ACC112 (cell line): ENCODE data around the gene PAX9.

Experiments used
- H2AFZ ChIP-seq: fragments of 200-600 bp; sonication (generic); one replicate; pipeline ENCODE4 v1.6.0; 2017; ENCODE audit warnings: antibody characterized with exemption, low read length; ENCODE audit not compliant: unreplicated experiment
- H3K27ac ChIP-seq: fragments of 200-600 bp; sonication (generic); 2 replicates; pipeline ENCODE4 v1.5.1; 2014; ENCODE audit warnings: low read depth, mild to moderate bottlenecking, antibody characterized with exemption, low read length, moderate library complexity
- H3K27me3 ChIP-seq: fragments of 200-600 bp; sonication (generic); 2 replicates; pipeline ENCODE4 v1.6.1; 2014; ENCODE audit warnings: mild to moderate bottlenecking, antibody characterized with exemption, low read length, moderate library complexity, mixed read lengths; ENCODE audit not compliant: insufficient read depth
- H3K36me3 ChIP-seq: fragments of 200-600 bp; sonication (generic); 2 replicates; pipeline ENCODE4 v1.6.1; 2016; ENCODE audit warnings: mild to moderate bottlenecking, antibody characterized with exemption, low read length, moderate library complexity, mixed read lengths; ENCODE audit not compliant: insufficient read depth
- H3K4me1 ChIP-seq: fragments of 200-600 bp; sonication (generic); one replicate; pipeline ENCODE4 v1.6.1; 2016; ENCODE audit warnings: low read length, mixed read lengths; ENCODE audit not compliant: insufficient read depth, unreplicated experiment, control insufficient read depth
- H3K4me3 ChIP-seq: fragments of 200-600 bp; sonication (generic); 2 replicates; pipeline ENCODE4 v1.5.1; 2014; ENCODE audit warnings: mild to moderate bottlenecking, low read depth, low read length
- H3K79me2 ChIP-seq: fragments of 200-600 bp; sonication (generic); one replicate; pipeline ENCODE4 v1.6.0; 2016; ENCODE audit warnings: low read length; ENCODE audit not compliant: control insufficient read depth, unreplicated experiment, insufficient read depth

PAX9 gene

GRCh38 chr14:36716614-36717184 is 55.0 kb downstream of the PAX9 start:
- no peaks in the 10 kb centered on the region for H3K79me2 ChIP-seq
- H3K27me3 ChIP-seq: peaks cover 55% of the 10 kb centered on the region
- no peaks in the 10 kb centered on the region for H3K4me1 ChIP-seq
- no peak overlapping the region for H2AFZ ChIP-seq
- no peak overlapping the region for H3K27ac ChIP-seq
- no peak overlapping the region for H3K4me3 ChIP-seq
- H3K36me3 ChIP-seq: no peaks in the 10 kb centered on the region

GRCh38 chr14:36717363-36717762 is 55.7 kb downstream of the PAX9 start:
- Histone ChIP-seq H3K27ac (no peak overlapping the region), H3K4me3 (no peak overlapping the region), H2AFZ (no peak overlapping the region), H3K27me3 (peaks cover 54% of the 10 kb centered on the region), H3K4me1 (no peaks in the 10 kb centered on the region), H3K36me3 (no peaks in the 10 kb centered on the region), H3K79me2 (no peaks in the 10 kb centered on the region)

GRCh38 chr14:36718216-36718615 is 56.6 kb downstream of the PAX9 start:
- H3K79me2 ChIP-seq: no peaks in the 10 kb centered on the region
- H3K36me3 ChIP-seq: no peaks in the 10 kb centered on the region

GRCh38 chr14:36719823-36720222 is 58.2 kb downstream of the PAX9 start:
- H3K79me2 ChIP-seq: no peaks in the 10 kb centered on the region
- no peak overlapping the region for H3K27ac ChIP-seq
- no peak overlapping the region for H2AFZ ChIP-seq
- H3K36me3 ChIP-seq: no peaks in the 10 kb centered on the region
- peaks cover 53% of the 10 kb centered on the region for H3K27me3 ChIP-seq
- H3K4me1 ChIP-seq: no peaks in the 10 kb centered on the region
- H3K4me3 ChIP-seq: no peak overlapping the region

More at GRCh38 chr14:36718216-36718615, 56.6 kb downstream of the PAX9 start:
- no peak overlapping the region for H3K27ac ChIP-seq
- H3K4me3 ChIP-seq: no peak overlapping the region
- H3K27me3 ChIP-seq: peaks cover 54% of the 10 kb centered on the region
- no peaks in the 10 kb centered on the region for H3K4me1 ChIP-seq
- H2AFZ ChIP-seq: no peak overlapping the region

- H3K4me1 ChIP-seq: no peaks in the 10 kb centered on the region
- no peak overlapping the region for H3K4me3 ChIP-seq
- no peaks in the 10 kb centered on the region for H3K36me3 ChIP-seq
- H3K27ac ChIP-seq: no peak overlapping the region
- no peaks in the 10 kb centered on the region for H3K79me2 ChIP-seq
- H3K27me3 ChIP-seq: peaks cover 54% of the 10 kb centered on the region
- H2AFZ ChIP-seq: no peak overlapping the region
Measured at GRCh38 chr14:36720657-36721056, 59.0 kb downstream of the PAX9 start.

- no peak overlapping the region for H2AFZ ChIP-seq
- H3K36me3 ChIP-seq: no peaks in the 10 kb centered on the region
- H3K4me3 ChIP-seq: no peak overlapping the region
- H3K79me2 ChIP-seq: no peaks in the 10 kb centered on the region
- H3K4me1 ChIP-seq: no peaks in the 10 kb centered on the region
- H3K27ac ChIP-seq: no peak overlapping the region
- peaks cover 61% of the 10 kb centered on the region for H3K27me3 ChIP-seq
Measured at GRCh38 chr14:36721877-36722276, 60.2 kb downstream of the PAX9 start.

GRCh38 chr14:36723530-36723929 is 61.9 kb downstream of the PAX9 start:
- H3K27me3 ChIP-seq: peaks cover 70% of the 10 kb centered on the region
- H3K4me3 ChIP-seq: no peak overlapping the region
- H3K36me3 ChIP-seq: no peaks in the 10 kb centered on the region
- no peaks in the 10 kb centered on the region for H3K4me1 ChIP-seq
- no peak overlapping the region for H3K27ac ChIP-seq
- no peaks in the 10 kb centered on the region for H3K79me2 ChIP-seq
- H2AFZ ChIP-seq: no peak overlapping the region

- Histone ChIP-seq H3K36me3 (no peaks in the 10 kb centered on the region), H3K4me3 (no peak overlapping the region), H3K79me2 (no peaks in the 10 kb centered on the region), H2AFZ (no peak overlapping the region), H3K4me1 (no peaks in the 10 kb centered on the region), H3K27ac (no peak overlapping the region), H3K27me3 (peaks cover 70% of the 10 kb centered on the region)
Measured at GRCh38 chr14:36724162-36724561, 62.5 kb downstream of the PAX9 start.

- no peak overlapping the region for H2AFZ ChIP-seq
- no peak overlapping the region for H3K27ac ChIP-seq
- H3K36me3 ChIP-seq: no peaks in the 10 kb centered on the region
- no peaks in the 10 kb centered on the region for H3K79me2 ChIP-seq
- peaks cover 60% of the 10 kb centered on the region for H3K27me3 ChIP-seq
- H3K4me3 ChIP-seq: no peak overlapping the region
- no peaks in the 10 kb centered on the region for H3K4me1 ChIP-seq
Measured at GRCh38 chr14:36726128-36726527, 64.5 kb downstream of the PAX9 start.
